Measurements from ENCODE around the gene UNC119B.

Gene UNC119B

DNA sequence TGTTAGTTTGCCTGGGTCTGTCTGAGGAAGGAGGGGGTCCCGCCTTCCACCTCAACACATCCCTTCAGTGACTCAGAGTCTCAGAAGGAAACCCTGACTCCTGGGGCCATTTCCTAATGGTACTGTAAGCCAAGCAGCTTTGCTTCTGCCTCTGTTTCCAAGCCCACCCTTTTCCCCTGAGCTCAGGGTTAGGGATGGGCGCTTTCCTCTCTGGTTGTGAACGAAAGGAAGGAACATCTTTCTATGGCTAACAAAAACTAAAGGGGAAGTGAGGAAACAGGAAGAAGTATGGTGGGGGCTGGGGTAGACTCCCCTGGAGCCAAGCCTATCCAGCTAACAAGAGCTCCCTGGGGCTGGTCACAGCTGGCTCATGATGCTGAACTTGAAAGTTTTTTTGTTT is 11.6 kb upstream of the UNC119B start:
- no peak for TF ChIP-seq GATA3 (IDR thresholded peaks at IDR 0.05; ENCODE audit: low read depth, low read length)
- TF ChIP-seq GATA2 (IDR thresholded peaks at IDR 0.05; ENCODE audit: low read depth, low read length), result no peak

GRCh38 chr12:120699553-120699952 is 10.7 kb upstream of the UNC119B start:
- TF ChIP-seq GATA2 (IDR thresholded peaks at IDR 0.05; ENCODE audit: low read depth, low read length) (no peak), GATA3 (IDR thresholded peaks at IDR 0.05; ENCODE audit: low read depth, low read length) (no peak)

GRCh38 chr12:120700886-120701285 is 9.4 kb upstream of the UNC119B start:
- TF ChIP-seq GATA2 (IDR thresholded peaks at IDR 0.05; ENCODE audit: low read depth, low read length), result no peak
- no peak for TF ChIP-seq GATA3 (IDR thresholded peaks at IDR 0.05; ENCODE audit: low read depth, low read length)

GRCh38 chr12:120702637-120703036 is 7.6 kb upstream of the UNC119B start:
- TF ChIP-seq GATA3 (IDR thresholded peaks at IDR 0.05; ENCODE audit: low read depth, low read length) (no peak), GATA2 (IDR thresholded peaks at IDR 0.05; ENCODE audit: low read depth, low read length) (peak; percentile 53; the same call in 1 of the 2 replicates)

GRCh38 chr12:120703311-120703942 is 6.8 kb upstream of the UNC119B start:
- TF ChIP-seq GATA2 (IDR thresholded peaks at IDR 0.05; ENCODE audit: low read depth, low read length) (no peak), GATA3 (IDR thresholded peaks at IDR 0.05; ENCODE audit: low read depth, low read length) (no peak)

GRCh38 chr12:120705618-120706017 is 4.6 kb upstream of the UNC119B start:
- TF ChIP-seq GATA3 (IDR thresholded peaks at IDR 0.05; ENCODE audit: low read depth, low read length) (no peak), GATA2 (IDR thresholded peaks at IDR 0.05; ENCODE audit: low read depth, low read length) (no peak)

DNA sequence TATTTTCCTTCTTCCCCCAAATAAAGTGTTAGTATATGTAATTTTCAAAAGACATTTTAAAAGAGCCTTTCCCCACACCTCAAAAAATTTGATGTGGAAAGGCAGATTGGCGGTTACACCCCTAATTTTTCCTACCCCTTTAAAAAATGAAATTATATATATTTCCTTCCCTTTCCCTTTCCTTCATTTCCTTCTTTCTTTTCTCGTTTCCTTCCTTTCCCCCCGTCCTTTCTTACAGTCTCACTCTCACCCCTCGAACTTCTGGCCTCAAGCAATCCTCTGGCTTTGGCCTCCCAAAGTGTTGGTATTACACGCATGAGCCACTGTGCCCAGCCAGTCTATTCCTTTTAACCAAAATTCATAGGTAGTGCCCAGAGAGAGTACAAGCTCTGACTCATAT is 4.2 kb upstream of the UNC119B start:
- no peak for TF ChIP-seq GATA3 (IDR thresholded peaks at IDR 0.05; ENCODE audit: low read depth, low read length)
- no peak for TF ChIP-seq GATA2 (IDR thresholded peaks at IDR 0.05; ENCODE audit: low read depth, low read length)

- no peak for TF ChIP-seq GATA2 (IDR thresholded peaks at IDR 0.05; ENCODE audit: low read depth, low read length)
- TF ChIP-seq GATA3 (IDR thresholded peaks at IDR 0.05; ENCODE audit: low read depth, low read length), result no peak
Observed at GRCh38 chr12:120708651-120709050, 1.6 kb upstream of the UNC119B start.

GRCh38 chr12:120710805-120711296 is 593 bp downstream of the UNC119B start:
- TF ChIP-seq GATA2 (IDR thresholded peaks at IDR 0.05; ENCODE audit: low read depth, low read length) (no peak), GATA3 (IDR thresholded peaks at IDR 0.05; ENCODE audit: low read depth, low read length) (no peak)

DNA sequence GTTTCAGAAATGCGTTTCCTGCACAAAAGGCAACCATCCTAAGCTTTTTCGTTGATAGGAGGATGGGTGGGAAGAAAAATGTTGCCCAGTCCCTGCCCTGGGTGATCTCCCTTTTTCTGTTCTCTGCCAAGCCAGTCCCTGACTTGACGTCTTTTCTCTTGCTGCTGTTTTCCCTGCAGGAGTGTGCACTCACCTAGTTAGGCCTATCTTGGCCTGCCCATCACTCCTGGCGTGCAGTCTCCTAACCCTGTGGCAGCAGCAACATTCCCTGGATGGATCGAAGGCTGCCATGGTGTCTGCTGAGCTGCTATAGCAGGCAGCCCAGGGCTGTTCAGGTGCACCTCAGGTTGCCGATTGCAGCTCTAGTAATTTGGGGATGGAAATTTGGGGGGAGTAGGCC is 1.2 kb downstream of the UNC119B start:
- TF ChIP-seq GATA3 (IDR thresholded peaks at IDR 0.05; ENCODE audit: low read depth, low read length) (no peak), GATA2 (IDR thresholded peaks at IDR 0.05; ENCODE audit: low read depth, low read length) (0 out of 2 replicates have a peak, but pooled peaks have one; percentile 12)

DNA sequence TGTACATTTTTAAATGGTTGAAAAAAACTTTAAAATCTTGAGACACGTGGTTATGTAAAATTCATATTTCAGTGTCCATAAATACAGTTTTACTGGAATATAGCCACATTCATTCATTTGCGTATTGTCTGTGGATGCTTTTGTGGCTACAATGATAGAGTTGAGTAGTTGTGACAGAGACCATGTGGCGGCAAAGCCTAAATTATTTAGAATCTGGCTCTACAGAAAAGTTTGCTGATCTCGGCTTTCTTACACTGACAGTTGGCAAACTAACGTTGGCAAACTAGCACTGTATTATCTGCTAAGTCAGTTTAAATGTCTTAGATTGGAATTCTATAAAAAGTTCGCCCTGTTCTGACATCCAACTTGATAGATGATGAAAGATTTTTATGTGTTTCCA is 2.4 kb downstream of the UNC119B start:
- no peak for TF ChIP-seq GATA2 (IDR thresholded peaks at IDR 0.05; ENCODE audit: low read depth, low read length)
- TF ChIP-seq GATA3 (IDR thresholded peaks at IDR 0.05; ENCODE audit: low read depth, low read length), result no peak

DNA sequence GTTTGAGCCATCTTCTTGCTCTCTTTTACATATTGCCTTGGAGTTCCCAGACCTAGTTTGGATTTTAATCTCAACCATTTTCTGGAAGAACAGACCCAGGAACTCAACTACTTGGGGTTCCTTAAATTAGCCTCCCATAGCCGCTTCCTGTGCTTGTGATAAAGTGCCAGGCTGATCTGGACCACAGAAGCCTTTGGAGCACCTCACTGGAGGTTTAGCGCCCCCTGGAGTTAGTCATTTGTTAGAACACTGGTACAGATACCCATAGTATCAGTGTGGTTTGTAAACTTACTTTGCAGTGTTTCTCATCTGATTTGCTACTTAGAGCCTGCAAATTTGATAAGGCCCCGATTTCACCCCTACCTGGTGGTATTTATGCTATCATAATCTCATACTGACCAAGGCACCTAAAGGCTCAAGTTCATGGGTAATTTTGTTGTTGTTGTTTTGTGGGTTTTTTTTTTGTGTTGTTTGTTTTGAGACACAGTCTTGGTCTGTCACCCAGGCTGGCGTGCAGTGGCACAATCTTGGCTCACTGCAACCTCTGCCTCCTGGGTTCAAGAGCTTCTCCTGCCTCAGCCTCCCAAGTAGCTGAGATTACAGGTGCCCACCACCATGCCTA is 3.7 kb downstream of the UNC119B start:
- no peak for TF ChIP-seq GATA3 (IDR thresholded peaks at IDR 0.05; ENCODE audit: low read depth, low read length)
- TF ChIP-seq GATA2 (IDR thresholded peaks at IDR 0.05; ENCODE audit: low read depth, low read length), result no peak

- TF ChIP-seq GATA3 (IDR thresholded peaks at IDR 0.05; ENCODE audit: low read depth, low read length) (no peak), GATA2 (IDR thresholded peaks at IDR 0.05; ENCODE audit: low read depth, low read length) (no peak)
Observed at GRCh38 chr12:120718055-120718454, 7.8 kb downstream of the UNC119B start.

DNA sequence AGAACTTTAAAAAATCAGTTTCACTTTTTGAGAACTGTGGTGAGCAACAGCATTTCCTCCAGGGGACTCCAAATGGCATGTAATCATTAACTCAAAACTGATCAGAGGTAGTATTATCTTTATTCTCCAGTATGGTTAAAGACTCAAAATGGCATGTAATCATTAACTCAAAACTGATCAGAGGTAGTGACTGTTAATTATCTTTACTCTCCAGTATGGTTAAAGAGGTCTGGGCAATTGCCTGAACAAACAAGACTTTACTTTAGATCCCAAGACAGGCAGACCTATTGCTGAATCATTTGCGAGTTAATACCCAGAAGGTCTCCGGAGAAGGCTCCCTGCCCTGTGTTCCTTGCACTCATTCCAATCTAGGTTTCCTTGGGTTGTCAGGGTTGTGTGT is 8.8 kb downstream of the UNC119B start:
- TF ChIP-seq GATA3 (IDR thresholded peaks at IDR 0.05; ENCODE audit: low read depth, low read length), result no peak
- no peak for TF ChIP-seq GATA2 (IDR thresholded peaks at IDR 0.05; ENCODE audit: low read depth, low read length)
